ENCODE results near the gene CYP2U1.

DNA sequence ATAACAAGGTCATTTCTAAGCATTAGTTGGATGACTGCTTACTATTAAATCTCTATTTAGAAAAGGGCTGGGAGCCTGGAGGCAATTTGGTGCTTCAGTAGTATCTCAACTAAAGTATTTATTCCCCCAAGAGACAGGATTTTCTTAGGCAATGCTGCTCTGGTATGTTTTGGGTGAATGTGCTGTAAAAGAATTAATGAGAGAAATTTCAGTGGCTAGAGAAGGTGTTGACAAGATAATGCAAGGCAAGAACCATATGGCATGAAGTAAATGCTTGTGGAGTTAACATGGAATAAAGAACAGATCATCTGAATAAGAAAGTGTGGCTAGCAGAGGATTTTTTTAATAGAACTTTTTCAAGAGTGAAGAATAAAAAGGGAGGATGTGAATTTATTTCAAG lies 3.9 kb downstream of the CYP2U1 start:
- TF ChIP-seq SP1 (IDR thresholded peaks at IDR 0.05) (no peak), TARDBP (IDR thresholded peaks at IDR 0.05) (no peak), ZNF384 (IDR thresholded peaks at IDR 0.05) (no peak), ARNT (IDR thresholded peaks at IDR 0.05) (no peak), LEF1 (IDR thresholded peaks at IDR 0.05; ENCODE audit: borderline replicate concordance) (no peak), FOXK2 (IDR thresholded peaks at IDR 0.05) (no peak), L3MBTL2 (conservative IDR thresholded peaks at IDR 0.05) (no peak), SUZ12 (IDR thresholded peaks at IDR 0.05) (no peak), BHLHE40 (IDR thresholded peaks at IDR 0.05; ENCODE audit: borderline replicate concordance) (no peak), NFRKB (IDR thresholded peaks at IDR 0.05) (no peak), ELF4 (IDR thresholded peaks at IDR 0.05) (no peak)
- TF ChIP-seq, protein P1, sequence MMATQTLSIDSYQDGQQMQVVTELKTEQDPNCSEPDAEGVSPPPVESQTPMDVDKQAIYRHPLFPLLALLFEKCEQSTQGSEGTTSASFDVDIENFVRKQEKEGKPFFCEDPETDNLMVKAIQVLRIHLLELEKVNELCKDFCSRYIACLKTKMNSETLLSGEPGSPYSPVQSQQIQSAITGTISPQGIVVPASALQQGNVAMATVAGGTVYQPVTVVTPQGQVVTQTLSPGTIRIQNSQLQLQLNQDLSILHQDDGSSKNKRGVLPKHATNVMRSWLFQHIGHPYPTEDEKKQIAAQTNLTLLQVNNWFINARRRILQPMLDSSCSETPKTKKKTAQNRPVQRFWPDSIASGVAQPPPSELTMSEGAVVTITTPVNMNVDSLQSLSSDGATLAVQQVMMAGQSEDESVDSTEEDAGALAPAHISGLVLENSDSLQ (IDR thresholded peaks at IDR 0.05): no peak
